GM19397 (cell line): ENCODE data around the gene WDR90.

ENCODE experiments used
- ATAC-seq: cut with Tn5 transposase; IDR thresholded peaks from one replicate; pipeline ENCODE4 v1.9.1; 2021; ENCODE audit warnings: mild to moderate bottlenecking, moderate library complexity; ENCODE audit not compliant: unreplicated experiment

WDR90 gene

GRCh38 chr16:637081-638018, 11.8 kb upstream of the WDR90 start:
- no peak for ATAC-seq

DNA sequence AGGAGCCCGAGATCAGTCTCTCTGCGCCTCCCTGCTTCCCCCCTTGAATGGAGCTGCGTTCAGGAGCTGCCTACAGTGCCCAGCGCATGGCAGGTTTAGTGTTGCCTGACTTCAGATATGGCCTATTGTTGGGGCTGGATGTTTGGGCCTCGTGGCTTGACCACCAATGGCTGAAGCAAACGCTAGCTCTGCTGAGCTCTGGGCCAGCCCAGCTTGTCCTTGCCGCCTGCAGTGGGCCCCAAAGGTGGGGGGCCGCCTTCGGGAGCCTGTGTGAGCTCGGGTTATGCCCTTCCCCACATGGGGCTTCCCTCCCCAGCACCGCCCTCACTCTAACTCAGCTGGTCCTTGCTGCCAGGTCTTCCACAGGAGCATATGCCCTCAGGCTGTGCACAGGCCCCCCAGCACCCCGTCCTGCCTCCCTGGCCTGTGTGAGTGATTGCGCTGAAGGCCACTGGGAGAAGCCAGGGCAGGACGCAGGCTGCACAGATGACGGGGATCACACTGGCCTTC, 11.1 kb upstream of the WDR90 start:
- no peak for ATAC-seq

- ATAC-seq = no peak
Measured at GRCh38 chr16:638836-639235, 10.3 kb upstream of the WDR90 start.

DNA sequence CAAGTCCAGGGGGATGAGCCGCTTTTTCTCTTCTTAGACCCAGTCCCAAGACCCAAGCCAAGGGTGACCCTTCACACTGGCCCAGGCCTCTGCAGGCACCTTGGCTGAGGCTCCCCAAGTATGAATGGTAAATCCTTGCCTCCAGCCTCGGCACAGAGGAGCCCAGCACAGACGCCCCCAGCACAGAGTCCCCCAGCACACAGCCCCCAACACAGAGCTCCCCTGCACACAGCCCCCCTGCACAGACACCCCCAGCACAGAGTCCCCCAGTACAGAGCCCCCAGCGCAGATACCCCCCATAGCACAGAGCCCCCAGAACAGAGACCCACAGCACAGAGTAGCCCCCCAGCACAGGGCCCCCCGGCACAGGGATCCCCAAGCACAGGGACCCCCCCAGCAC, 8.6 kb upstream of the WDR90 start:
- ATAC-seq = no peak

DNA sequence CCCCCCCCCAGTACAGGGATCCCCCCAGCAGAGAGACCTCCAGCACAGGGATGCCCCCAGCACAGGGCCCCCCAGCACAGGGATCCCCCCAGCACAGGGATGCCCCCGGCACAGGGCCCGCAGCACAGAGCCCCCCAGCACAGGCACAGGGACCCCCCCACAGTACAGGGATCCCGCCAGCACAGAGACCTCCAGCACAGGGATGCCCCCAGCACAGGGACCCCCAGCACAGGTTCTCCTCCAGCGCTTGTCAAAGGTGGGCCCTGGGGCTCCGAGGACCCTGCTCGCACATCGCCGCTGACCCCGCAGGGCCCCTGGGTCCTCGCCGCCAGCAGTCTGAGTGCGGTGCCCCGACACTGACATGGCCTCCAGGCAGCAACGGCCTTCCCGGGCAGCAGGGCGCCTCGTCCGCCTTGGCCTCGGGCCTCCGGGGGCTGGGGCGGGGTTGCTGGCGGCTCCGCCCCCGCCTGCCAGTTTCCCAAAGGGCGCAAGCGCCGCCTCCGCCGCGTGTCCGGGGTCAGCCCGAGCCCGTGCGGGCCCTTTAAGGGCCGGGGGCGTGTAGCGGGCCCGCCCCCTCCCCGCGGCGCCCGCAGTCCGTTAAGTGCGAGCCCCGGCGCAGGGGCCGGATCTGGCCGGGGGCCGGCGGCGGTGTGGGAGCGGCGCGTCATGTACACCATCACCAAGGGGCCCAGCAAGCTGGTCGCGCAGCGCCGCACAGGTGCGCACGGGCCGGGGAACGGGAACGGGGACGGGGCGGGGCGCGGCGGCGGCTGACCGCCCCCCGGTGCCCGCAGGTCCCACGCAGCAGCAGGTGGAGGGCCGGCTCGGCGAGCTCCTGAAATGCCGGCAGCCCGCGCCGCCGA, 7.6 kb upstream of the WDR90 start, which contains the start of gene MCRIP2:
Gene MCRIP2 (plus strand): TSS at position 503 of the 863 bp plus-strand sequence. CDS start 164 bp downstream, at position 667.
- peak; percentile 43 for ATAC-seq

- peak; percentile 35 for ATAC-seq
Measured at GRCh38 chr16:642189-643049, 6.7 kb upstream of the WDR90 start.

DNA sequence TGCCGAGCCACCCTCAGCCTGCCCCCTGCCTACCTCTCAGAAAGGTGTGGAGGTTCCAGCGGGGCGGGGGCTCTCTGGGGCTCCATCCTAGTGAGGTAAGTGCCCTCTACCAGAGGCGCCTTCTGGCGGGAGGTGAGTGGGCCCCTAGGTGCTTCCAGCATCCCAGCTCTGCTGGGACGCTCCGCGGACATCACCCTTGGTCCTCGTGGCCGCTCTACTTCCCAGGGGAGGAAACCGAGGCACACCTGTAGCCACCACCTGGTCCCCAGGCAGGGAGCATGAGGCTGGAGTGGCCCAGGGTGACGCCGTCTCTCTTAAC, 6.2 kb upstream of the WDR90 start:
- no peak for ATAC-seq

DNA sequence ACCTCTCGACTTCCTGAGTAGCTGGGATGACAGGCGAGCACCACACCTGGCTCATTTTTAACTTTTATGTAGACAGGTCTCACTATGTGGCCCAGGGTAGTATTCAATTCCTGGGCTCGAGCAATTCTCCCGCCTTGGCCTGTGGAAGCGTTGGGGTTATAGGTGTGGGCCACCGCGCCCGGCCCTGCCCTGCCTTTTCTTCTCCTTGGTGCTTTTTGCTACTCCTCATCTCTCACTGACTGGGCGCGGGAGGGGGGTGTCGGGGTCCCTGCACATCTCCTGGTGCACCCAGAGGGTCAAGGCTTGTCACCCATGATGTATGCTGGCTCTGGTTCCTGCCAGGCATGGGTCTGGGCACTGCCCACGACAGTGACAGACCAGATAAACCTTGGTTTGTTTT, 4.6 kb upstream of the WDR90 start:
- ATAC-seq = no peak

DNA sequence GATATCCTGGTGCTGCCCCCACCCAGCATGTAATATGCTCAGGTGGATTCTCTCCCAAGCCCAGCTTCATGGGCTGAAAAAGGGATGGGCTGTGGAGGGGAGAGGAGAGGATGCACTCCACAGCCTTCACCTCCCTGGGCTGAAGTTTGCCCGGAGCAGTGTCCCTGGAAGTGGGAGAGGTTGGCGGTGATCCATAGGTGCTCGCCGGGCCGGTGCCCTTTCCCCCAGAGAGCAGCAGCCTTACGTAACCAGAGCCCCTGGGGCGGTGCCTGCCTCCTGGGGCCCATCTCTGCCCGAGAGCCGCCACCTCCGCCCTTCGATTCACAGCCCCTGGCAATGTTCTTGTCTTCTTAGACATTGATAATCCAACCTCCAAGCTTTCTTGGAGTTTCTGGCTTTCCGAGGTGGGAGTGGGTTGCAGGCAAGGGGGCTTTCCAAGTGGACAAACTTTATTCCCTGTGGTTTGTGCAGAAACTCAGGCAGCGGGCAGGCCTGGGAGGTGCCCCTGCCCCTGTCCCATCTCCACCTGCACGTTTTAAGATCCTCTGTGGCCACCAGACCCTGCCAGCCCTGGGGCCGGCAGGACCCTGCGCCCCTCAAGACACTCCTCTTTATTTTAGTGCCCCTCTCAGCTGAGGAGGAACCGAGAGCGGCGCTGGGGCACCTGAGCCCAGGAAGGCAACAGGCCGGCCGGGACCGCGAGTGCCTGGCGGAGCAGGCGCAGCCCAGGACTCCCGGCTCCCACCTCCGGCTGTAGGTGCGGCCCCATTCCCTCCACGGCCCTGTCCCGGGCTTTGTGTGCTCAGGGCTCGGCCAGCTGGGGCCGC, 3.1 kb upstream of the WDR90 start:
- ATAC-seq = no peak

DNA sequence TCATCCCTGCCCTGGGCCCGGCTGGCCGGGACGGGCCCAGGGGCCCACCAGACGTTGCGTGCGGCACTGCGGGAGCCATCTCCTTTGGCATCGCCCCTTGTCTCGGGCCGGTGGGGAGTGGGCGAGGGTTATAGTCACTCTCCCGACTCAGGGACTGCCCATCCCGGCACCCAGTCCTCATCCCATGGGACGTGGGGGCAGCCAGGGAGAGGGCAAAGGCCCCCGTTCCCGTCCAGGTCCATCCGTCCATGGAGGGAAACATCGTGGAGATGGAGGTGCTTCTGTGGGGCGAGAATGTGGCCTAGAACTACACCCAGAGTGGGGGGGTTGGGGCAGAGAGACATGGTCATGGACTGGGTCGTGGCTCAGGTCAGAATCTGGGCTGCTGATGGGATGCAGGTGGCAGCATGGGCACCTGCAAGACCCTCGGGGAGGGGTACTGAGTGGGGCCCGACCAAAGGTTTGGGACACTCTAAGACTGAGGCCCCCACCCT, 2.4 kb upstream of the WDR90 start:
- no peak for ATAC-seq

DNA sequence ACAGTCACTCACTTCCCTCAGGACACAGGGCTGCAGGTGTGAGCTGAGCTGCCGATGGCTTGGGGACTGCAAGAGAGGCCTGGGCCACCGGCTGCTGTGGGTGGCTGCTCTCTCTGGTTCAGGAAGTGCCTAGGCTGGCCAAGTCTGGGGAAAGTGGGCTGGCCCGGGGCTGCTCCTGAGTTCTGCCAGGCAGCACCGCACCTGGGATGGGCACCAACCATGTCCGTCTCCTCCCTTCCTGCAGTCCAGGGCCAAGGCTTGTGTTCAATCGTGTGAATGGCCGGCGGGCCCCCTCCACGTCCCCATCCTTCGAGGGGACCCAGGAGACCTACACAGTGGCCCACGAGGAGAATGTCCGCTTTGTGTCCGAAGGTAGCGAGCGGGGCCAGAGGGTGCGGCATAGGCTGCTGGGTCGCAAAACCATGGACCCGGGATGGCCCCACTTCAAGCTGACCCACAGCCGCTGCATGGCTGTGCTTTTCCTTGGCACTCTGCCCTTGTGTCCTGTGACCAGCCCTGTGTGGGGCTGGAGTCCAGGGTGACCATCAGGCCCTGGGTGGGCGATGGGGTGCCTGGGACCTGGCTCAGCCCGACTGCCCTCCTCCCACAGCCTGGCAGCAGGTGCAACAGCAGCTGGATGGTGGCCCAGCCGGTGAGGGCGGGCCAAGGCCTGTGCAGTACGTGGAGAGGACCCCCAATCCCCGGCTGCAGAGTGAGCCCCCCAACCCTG, 1.8 kb upstream of the WDR90 start:
- ATAC-seq = no peak

- ATAC-seq = no peak
Measured at GRCh38 chr16:648071-648780, 939 bp upstream of the WDR90 start.

- peak; percentile 11 for ATAC-seq
Measured at GRCh38 chr16:649631-650030, 466 bp downstream of the WDR90 start.

DNA sequence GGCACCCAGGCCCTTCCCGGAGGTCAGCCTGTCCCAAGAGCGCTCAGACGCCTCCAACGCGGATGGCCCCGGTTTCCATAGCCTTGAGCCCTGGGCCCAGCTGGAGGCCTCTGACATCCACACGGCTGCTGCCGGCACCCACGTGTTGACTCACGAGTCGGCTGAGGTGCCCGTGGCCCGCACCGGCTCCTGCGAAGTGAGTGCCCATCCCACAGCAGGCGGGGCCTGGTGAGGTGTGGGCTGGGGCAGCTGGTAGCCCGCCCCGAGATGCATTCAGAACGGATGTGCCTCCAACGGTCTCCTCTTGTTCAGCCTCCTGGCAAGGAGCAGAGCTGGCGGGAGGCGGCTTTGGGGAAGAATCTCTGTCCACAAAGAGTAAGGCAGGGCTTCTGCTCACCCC, 2.7 kb downstream of the WDR90 start:
- ATAC-seq = no peak

DNA sequence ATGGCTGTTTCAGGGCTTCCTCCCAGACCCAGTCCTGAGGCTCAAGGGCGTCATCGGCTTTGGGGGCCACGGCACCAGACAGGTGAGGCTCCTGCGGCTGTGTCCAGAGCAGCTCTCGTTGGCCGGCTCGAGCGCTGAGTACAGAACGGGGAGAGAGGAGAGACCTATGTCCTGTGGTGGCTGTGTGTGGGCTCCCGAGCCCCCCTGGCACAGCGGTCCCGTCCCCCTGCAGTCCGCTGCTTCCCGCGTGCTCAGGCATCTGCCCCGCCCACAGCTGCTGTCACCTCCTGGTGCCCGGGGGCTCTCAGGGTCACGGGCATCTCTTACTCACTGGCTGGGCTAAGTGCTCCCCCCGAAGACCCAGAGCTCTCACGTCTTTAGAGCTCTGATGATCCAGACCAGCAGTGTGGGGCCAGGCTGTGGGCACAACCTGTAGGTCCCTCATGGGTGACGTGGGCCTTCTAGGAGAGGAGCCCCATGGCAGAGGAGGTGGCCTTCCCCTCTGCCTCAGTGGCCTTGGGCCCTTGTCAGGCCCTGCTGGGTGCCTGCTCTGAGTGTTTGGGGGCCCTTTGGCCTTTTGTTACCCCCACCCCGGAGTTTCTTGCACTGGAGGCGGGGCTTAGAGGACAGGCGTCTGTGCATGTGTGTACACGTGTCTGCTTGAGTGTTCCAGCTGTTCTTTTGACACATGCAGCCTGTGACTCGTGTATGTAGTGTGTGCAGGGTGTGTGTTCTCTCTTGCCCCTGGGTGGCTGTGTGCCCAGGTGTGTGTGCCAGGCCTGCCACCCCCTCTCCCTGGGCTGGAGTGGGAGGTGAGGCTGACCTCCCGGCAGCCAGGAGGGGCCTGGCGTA, 3.5 kb downstream of the WDR90 start:
- ATAC-seq = no peak

DNA sequence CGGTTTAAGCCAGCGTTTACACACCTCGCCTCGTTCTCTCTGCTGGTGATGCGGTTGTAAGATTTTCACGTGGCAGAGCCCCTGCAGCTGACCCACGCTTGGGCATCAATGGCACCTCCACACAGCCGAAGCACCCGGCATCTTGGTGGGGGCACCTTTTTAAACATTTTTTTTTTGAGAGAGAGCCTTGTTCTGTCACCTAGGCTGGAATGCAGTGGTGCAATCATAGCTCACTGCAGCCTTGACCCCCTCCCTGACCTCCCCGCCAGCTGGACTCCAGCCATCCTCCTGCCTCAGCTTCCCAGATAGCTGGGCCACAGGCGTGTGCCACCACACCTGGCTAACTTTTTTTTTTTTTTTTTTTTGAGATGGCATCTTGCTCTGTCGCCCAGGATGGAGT, 4.9 kb downstream of the WDR90 start:
- no peak for ATAC-seq

DNA sequence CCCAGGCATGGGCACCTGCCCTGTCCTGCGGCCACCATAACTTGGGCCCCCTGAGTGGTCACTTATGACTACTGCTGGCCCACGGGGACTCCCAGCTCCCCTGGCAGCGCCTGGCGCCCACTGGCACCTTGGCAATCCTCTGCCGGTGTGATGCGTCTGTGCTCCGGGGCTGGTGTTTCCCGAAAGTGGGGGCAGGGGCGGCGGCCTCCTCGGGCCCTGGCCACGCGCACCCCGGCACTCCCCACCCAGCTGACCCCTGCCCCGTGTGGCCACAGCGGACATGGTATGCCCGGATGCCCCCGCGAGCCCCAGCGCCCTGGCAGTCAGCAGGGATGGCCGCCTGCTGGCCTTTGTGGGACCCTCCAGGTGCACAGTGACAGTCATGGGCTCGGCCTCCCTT, 8.3 kb downstream of the WDR90 start:
- ATAC-seq = no peak
